Astrocyte of the cerebellum (primary cell): ENCODE data around the gene ACIN1.

ENCODE experiments used
- DNase-seq: peaks from one replicate; pipeline ENCODE4 v3.0.0-alpha.2; 2011; ENCODE audit warnings: low read depth
- H3K4me3 ChIP-seq: 2 replicates; pipeline ENCODE4 v1.5.1; 2011; ENCODE audit warnings: mild to moderate bottlenecking, low read depth, low read length, moderate library complexity
- in situ Hi-C: cut with HindIII; loops from 2 replicates; pipeline ENCODE4 v1.10.0; 2017; ENCODE audit warnings: low sequenced_read_pairs
- TF ChIP-seq, protein P1 (sequence below): IDR thresholded peaks from 2 replicates; pipeline ENCODE4 v1.5.1; 2012; ENCODE audit warnings: low read length, low read depth, moderate library complexity, mild to moderate bottlenecking; ENCODE audit errors: missing control alignments

The ACIN1 gene

GRCh38 chr14:23024612-23025075 is 70.3 kb downstream of the ACIN1 start:
- DNase-seq = no peak
- in situ Hi-C loops = no loop called here
- TF ChIP-seq, protein P1, sequence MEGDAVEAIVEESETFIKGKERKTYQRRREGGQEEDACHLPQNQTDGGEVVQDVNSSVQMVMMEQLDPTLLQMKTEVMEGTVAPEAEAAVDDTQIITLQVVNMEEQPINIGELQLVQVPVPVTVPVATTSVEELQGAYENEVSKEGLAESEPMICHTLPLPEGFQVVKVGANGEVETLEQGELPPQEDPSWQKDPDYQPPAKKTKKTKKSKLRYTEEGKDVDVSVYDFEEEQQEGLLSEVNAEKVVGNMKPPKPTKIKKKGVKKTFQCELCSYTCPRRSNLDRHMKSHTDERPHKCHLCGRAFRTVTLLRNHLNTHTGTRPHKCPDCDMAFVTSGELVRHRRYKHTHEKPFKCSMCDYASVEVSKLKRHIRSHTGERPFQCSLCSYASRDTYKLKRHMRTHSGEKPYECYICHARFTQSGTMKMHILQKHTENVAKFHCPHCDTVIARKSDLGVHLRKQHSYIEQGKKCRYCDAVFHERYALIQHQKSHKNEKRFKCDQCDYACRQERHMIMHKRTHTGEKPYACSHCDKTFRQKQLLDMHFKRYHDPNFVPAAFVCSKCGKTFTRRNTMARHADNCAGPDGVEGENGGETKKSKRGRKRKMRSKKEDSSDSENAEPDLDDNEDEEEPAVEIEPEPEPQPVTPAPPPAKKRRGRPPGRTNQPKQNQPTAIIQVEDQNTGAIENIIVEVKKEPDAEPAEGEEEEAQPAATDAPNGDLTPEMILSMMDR = no peak
- no peak overlapping the region for H3K4me3 ChIP-seq

- TF ChIP-seq, protein P1 = no peak
- no peak overlapping the region for H3K4me3 ChIP-seq
- in situ Hi-C loops = no loop called here
- no peak for DNase-seq
These were observed 71.2 kb downstream of the ACIN1 start for GRCh38 chr14:23023795-23024152.

DNA sequence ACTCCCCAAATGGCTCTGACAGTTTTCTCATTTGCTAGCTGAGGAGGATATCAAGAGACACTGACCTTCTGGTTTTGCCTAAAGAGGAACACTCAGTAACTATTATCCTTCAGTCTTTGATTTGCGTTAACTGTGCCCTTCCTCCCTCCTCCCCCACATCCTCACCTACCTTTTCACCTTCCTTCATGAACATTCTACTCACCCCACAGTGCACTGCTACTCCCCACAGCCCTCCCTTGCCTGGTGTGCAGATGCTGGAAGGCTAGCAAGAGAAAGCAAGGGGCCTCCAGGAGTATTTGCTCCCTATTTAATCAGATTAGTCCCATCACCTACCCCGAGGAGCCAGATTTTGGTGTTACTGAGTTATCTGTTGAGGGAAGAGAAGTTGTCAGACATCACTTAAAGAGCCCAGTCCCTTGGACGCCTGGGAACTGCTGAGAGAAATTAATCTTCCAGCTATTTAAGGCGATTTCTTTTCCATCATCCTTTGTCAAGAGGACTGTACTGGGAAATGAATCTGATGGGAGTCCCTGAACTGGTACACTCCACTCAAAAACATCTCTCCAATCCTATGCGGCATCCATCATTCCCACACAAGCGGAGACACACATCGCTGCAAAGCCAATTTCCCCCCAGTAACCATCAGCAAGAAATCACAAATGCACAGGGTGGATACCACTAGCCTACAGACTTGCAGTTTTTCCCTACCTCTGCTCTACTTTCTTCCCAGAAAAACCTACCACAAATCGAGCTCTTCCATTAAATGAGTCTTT is 71.7 kb downstream of the ACIN1 start:
- H3K4me3 ChIP-seq = no peak overlapping the region
- TF ChIP-seq, protein P1 = no peak
- DNase-seq = no peak
- in situ Hi-C loops = no loop called here

- in situ Hi-C loops = no loop called here
- H3K4me3 ChIP-seq = no peak overlapping the region
- TF ChIP-seq, protein P1 = no peak
- no peak for DNase-seq
These were observed 73.0 kb downstream of the ACIN1 start for GRCh38 chr14:23021889-23022442.

- no peak for DNase-seq
- in situ Hi-C loops = no loop called here
- H3K4me3 ChIP-seq = no peak overlapping the region
- TF ChIP-seq, protein P1 = no peak
These were observed 73.5 kb downstream of the ACIN1 start for GRCh38 chr14:23021434-23021833.

DNA sequence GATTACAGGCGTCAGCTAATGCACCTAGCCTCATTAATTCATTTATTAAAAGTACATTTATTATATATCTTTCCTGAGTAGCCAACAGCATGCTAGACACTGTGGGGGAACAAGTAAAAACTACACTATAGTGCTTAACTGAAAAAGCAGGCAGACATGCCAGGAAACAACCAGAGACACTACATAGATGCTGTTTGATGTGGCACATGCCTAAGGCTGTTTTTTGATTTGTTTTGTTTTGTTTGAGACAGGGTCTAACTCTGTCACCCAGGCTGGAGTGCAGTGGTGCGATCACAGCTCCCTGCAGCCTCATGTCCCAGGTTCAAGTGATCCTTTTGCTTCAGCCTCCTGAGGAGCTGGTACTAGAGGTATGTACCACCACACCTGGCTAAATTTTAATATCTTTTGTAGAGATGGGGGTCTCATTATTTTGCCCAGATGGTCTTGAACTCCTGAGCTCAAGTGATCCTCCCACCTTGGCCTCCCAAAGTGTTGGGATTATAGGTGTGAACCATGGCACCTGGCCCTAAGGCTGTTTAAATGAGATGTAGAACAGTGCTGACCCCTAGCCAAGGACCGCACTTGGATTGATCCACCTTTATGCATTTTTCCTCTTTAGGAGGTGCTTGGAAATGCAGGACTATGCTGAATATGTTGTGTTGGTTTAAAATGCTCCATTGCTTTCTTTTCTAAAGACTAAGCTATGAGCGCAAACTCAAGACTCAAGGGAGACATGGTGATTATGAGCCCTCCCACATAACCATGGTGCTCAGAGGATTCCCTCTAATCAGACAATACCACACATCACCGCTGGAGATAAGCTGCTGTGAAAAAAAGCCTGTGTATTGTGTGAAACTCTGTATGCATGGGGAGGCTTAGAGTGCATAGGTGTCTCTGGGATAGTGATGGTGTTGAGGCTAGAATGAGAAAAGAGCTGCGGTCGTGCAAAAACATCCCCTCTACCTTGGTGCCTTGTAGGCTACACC is 74.5 kb downstream of the ACIN1 start:
- H3K4me3 ChIP-seq = no peak overlapping the region
- no peak for DNase-seq
- in situ Hi-C loops = no loop called here
- TF ChIP-seq, protein P1 = no peak
